NOMO-1 treated with DMSO at 0.1 percent for 48 hours (cell line): ENCODE results near the gene SLC35A4.

Source experiments
- DNase-seq: peaks from one replicate; lab custom pipeline; 2025; ENCODE audit not compliant: unreplicated experiment; lab: John Stamatoyannopoulos, UW

The SLC35A4 gene, protein sequence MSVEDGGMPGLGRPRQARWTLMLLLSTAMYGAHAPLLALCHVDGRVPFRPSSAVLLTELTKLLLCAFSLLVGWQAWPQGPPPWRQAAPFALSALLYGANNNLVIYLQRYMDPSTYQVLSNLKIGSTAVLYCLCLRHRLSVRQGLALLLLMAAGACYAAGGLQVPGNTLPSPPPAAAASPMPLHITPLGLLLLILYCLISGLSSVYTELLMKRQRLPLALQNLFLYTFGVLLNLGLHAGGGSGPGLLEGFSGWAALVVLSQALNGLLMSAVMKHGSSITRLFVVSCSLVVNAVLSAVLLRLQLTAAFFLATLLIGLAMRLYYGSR

GRCh38 chr5:140564196-140565023, at the start of gene SLC35A4, which contains the start of gene APBB3:
SLC35A4 (plus strand) TSS chr5:140564828; CDS start chr5:140567170, 2,342 bp downstream.
APBB3 (minus strand) TSS chr5:140564598; CDS start chr5:140564245, 353 bp downstream.
- peak; percentile 99 for DNase-seq

DNA sequence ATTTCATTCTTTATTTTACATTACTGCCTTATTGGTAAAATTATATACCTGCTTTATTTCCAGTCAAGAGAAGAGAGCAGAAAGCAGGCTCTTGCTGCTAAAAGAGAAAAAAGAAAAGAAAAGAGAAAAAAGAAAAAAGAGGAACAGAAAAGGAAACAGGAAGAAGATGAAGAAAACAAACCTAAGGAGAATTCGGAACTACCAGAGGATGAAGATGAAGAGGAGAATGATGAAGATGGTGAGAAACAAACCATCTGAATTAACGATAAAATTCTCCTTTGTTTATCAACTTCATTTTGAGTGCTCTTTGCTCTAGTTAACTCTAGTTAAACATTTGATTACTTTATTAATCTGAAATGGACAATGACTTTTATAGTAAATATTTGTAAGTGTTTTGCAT, 40.6 kb upstream of the SLC35A4 start:
- no peak for DNase-seq

DNA sequence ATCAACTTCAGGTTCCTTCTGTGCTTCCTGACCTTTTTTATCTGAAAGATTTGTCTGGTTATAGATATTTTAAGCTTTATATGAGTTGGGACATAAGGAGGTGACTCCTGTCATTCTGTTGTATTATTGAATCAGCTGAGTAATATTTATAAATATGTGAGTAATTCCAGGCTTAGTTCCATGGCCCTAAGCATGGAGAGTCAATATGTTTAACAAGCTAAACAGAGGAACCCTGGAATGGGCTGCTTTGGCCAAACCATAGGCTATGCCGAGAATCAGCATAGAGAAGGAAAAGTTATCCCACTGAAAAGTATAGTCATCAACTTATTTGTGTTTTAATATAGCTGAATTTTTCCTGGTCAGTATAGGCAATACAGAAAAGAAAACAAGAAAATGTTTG, 24.4 kb upstream of the SLC35A4 start:
- DNase-seq, result no peak

DNA sequence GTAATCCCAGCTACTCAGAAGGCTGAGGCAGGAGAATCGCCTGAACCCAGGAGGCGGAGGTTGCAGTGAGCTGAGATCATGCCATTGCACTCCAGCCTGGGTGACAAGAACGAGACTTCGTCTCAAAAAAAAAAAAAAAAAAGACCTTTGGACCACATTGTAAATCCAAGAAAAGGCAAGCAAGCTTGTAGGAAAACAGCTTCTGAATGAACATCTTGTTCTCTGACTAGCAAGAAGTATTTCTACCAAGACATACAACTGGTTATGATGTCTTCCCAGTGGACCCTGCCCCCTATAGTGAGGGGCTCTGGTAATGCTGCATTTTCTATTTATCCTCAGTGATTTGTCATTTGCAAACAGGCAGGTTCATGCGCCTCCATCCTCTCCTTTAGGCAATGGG, 21.7 kb upstream of the SLC35A4 start:
- DNase-seq, result no peak

DNA sequence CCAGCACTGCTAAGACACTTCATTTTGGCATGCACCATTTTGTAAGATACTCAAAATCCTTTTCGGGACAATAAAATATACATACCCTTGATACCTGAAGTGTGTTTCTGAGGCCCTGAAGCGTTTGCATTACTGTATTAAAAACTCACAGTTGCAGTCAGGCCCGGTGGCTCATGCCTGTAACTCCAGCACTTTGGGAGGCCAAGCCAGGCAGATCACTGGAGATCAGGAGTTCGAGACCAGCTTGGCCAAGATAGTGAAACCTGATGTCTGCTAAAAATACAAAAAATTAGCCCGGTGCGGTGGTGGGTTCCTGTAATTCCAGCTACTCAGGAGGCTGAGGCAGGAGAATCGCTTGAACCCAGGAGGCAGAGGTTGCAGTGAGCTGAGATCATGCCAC, 19.6 kb upstream of the SLC35A4 start:
- no peak for DNase-seq

GRCh38 chr5:140545606-140546005, 19.0 kb upstream of the SLC35A4 start:
- DNase-seq, result no peak

DNA sequence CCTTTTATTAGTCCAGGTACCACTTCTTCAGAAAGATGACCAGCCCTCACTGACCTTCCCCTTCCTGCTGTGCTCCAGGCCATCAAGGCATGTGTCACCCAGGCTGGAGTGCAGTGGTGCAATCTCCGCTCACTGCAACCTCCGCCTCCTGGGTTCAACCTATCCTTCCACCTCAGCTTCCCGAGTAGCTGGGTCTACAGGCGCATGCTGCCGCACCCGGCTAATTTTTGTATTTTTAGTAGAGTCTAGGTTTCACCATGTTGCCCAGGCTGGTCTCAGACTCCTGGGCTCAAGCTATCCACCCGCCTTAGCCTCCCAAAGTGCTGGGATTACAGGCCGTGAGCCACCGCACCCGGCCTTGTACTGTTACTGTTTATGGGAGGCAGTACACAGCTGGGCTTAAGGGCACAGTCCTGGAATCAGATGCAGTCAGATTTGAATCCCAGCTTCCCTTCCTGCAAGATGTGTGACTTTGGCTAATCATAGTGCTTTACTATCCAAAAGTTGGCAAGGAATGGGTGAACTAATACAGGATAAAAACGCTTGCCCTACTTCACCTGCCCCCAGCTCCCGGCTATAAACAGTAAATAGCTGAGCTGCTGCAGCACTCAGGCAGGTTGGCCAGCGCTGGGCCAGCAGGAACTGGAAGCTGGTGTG, 17.6 kb upstream of the SLC35A4 start:
- DNase-seq, result no peak

DNA sequence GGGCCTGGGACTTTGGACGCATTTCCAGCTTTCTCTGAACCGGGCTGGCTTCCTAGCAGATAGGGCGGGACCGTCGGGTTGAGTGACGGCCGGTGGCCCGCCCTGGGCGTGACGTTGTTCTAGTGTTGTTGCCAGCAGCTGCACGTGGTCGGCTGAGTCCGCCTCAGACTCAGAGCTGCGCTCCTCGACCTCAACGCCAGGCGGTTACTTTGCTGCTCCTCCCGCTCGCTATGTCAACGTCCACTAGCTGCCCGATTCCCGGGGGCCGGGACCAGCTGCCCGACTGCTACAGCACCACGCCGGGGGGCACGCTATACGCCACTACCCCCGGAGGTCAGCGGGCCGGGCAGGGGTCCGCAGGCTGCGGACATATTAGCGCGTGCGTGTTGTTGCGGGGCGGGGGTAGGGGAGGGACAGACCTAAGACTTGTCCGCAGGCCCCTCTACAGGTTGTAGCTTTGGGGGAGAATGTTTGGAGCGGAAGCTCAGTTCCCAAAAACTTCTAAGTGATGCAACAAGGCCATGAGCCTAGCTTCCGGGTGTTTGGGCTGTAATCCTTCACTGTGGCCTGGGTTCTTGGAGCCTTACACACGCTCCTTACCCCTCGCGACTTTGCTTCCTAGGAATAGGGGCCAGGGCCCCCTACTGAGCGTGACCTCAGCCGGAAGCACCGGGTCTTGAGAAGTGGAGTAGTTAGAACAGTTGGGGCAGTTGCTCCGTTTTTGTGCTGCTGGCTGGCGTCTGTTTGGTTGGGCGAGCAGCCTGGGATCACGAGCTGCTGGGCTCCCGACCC, 16.9 kb upstream of the SLC35A4 start, which contains the start of gene EIF4EBP3:
TSS of gene EIF4EBP3 (plus strand) at position 155 of the 792 bp plus-strand sequence. CDS start at position 231, 76 bp downstream.
- DNase-seq, result peak; percentile 84

DNA sequence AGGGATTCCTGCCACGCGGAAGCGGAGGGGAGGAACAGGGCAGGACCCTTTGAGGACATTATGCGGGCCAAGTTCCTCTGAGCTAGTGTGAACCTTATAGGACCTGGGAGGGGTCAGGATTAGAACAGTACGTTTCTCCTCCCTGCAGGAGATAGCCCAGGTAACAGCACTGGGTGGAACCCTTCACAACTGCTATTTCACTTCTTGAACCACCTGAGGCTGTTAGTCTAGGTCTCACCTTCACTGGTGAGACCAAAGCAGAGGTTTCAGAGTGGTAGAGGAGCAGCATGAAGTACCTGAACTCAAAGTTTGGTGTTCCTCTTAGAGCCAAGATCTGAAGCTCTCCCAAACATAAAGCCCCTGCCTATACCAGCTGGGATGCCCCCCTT, 16.3 kb upstream of the SLC35A4 start:
- DNase-seq, result no peak

DNA sequence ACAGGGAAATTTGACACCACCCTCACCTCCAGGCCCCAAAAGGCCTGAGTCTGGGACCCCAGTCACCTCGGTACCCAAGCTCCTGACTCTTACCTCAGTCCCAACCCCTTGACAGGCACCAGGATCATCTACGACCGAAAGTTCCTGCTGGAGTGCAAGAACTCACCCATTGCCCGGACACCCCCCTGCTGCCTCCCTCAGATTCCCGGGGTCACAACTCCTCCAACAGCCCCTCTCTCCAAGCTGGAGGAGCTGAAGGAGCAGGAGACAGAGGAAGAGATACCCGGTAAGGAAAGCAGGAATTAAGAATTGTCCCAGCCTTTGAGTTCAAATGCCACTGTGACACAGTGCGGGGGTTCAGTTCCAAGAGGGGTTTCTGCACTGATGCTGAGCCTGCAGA, 15.8 kb upstream of the SLC35A4 start:
- no peak for DNase-seq

DNA sequence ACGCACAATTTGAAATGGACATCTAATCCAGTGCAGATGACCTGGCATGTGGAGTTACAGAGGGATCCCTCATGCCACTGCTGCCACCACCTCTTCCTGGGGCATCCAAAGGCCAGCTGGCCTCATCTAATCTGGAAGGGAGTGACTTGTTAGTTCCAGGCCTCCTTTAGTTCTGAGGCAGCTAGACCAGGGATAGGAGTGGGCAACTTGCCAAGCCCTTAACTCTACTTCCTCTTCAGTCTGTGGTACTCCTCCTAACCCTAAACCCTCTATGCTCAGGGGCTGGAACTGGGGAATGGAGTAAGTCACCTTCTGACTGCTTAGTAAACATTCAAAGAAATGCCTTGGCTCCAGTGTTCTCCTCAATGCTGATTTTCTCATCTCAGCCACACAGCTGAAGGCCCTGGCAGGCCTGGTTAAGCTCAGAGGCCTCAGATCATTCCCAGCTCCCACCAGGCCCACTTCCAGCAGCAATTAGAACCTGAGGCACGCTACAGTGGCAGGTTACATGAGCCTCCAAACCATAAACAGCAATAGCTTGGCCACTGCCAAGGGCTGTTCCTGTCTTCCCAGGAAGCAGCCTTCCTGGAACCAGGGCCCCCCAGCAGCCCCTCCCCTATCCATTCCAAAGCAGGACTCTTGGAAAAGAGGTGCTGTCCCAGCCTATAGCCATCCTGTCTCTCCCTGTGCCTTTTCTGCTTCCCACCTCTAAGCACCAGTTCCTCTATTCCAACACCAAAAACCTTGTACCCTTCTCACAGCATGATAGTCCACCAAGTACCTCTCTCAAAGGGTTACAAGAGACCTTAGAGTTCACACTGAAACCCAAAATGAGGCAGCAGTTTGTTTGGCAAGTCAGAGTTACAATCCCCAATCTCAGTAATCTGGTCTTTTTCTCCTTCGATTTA, 15.1 kb upstream of the SLC35A4 start:
- peak; percentile 74 for DNase-seq

DNA sequence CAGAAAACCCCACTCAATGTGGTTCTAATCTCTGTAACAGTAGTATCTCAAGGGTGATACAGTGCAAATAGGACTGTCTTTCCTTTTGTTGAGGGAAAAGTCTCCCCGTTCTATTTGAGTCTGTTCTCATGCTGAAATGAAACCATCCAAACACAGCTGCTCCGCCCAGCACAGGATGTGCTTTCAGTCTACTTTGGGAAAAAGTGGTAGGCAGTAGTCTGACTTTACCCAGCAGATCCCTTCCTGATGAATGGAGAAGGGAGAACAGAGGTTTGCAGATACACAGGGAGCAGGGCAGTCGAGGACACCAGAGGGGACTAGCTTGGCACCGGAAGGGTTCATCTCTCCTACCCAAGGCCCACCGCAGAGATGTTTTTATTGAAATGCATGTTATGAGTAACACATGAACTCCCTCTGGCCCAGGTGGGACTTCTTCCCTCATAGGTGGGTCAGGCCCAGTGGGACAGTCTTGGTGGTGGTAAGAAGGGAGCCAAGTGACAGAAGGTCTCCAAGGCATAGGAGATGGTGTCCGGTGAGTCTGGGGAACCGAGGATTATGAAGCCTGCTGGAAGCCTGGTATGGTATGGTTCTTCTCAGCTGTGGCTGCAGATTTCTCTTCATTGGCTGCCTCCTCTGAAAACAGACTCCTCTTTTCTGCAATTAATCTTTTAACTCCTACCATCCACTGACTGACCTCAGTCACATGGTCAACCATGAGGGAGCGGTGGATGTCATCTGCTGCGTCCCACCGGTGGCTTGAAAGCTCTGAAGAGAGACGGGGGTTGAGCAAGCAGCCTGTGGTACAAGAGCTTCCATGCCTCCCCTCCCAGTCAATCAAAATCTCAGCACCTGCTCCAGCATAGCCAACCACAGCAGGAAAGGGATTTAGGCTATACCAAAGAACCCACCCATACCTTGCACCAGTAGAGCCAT, 14.2 kb upstream of the SLC35A4 start:
- no peak for DNase-seq

DNA sequence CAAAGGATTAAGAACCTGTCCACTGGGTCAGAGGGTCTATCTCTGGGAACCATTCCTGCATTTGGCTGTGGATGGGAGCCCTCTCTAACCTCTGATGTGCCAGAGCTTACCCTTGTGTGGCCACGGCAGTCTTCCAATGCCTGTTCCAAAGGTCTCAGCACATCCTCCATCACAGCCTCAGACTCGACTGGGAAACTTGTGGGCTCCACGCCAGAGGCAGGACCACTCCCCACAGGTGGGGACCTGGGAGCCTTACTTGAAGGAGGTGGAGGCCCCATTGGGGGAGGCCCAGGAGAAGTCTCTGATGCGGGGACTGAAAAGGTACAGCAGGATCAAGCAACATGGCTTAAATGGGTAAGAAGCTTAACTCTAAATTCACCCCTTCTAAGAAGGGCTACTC, 12.8 kb upstream of the SLC35A4 start:
- no peak for DNase-seq

DNA sequence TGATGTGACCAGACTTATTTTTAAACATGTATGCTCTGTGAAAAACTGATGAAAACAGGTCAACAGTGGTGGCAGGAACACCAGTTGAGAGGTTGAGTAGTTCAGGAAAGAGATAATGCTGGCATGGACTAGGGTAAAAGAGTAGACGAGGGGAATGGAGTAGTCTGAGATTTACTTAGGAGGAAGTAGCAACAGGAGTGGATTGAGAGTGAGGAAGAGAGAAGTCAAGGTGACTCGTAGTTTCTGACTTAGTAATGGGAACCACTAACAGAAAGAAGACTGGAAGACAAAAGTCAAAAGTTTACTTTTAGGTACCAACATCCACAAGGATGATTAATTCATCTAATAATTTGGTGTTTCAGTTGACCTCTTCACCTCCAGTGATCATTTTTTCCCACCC, 11.0 kb upstream of the SLC35A4 start:
- DNase-seq, result peak; percentile 41

DNA sequence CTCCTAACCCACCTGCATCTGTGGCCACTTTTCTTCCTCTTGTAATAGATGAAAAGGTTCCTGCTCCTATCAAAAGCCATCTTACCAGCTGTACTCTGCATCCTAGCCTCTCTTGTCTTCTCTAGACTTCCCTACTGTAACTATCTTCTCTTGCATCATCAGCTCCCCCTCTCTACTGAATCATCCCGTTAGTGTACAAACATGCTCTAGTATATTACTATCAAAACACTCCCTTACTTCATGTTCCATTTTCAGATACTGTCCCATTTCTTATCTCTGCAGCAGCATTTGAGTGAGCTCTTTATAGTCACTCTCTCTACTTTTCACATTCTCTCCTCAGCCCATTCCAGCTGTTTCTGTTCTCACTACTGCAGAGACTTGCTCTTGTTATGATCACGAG, 10.2 kb upstream of the SLC35A4 start:
- DNase-seq, result peak; percentile 12

DNA sequence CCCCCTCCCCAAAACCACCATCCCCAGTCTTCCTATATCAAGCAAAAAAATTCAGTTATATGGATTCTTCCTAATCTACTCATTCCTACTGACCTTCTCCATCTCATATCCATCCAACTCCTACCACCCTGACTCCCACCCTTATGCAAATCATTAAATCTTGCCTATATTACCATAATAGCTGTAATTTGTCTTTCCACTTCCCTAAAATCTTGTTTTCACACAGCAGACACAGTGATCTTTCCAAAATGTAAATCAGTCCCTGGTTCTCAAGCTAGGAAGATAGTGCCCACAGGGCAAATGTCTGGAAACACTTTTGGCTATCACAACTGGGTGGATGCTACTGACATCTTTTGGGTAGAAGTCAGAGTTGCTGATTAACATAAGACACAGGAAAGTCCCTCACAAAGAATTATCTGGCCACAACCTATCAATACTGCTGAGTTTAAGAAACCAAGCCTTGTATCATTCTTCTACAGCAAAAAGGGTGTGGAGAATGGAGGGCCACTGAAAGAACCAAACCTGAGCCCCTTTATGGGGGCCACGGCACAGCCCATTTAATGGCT, 8.8 kb upstream of the SLC35A4 start:
- DNase-seq, result peak; percentile 13

GRCh38 chr5:140556438-140556837, 8.2 kb upstream of the SLC35A4 start:
- peak; percentile 46 for DNase-seq

DNA sequence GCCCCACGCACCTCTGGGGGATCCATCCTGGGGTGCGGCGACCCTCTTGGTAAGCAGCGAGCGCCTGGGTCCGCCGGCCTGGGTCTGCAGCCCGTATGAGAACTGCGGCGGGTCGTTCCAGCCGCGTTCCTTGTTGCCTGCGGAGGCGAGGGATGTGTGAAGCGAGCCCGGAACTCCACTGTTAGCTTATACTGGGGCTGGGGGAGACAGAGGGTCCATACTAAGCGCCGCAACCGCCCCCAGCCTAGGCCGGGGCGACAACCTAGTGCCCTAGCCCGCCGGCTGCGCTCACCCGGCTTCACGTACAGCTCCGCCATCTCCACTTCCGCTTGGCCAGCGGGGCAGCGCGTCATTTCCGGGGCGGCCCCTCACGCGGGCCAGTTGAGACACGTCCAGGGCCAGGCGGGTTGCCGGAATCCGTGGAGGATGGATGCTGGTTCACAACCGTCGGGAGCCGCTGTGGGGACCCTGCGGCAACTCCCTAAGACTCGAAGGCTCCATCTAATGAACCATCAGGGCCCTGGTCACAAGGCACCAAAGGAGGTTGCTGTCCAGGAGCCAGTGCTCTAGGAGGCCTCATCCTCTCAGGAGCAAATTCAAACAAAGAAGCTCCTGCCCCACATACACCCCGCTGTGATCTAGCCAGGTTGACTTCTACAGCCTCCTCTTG, 7.4 kb upstream of the SLC35A4 start, which contains the start of gene SRA1:
TSS of gene SRA1 (minus strand) at position 338 of the 670 bp plus-strand sequence. CDS start at position 317, 21 bp downstream.
- peak; percentile 88 for DNase-seq
